ENCODE results near the gene EIF6.
"Not testable (repeated sequence)": the region's sequence is repeated elsewhere in the genome, so short reads cannot be mapped to it uniquely, and the experiment has no call there.

EIF6 gene

DNA sequence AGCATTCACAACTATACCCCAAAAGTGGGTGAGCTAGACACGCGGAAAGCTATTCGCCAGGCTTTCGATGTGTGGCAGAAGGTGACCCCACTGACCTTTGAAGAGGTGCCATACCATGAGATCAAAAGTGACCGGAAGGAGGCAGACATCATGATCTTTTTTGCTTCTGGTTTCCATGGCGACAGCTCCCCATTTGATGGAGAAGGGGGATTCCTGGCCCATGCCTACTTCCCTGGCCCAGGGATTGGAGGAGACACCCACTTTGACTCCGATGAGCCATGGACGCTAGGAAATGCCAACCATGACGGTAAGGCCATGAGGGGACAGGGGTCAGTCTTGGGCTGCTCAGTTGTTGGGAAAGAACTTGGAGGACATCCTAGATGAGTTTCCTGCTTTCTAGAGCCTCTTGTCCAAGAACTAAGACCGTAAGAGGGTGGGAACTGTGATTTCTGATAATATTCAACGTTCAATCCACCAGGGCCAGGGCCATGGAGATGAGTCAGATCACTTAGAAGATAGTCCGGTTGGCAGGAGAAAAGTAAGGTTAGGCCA, 30.0 kb downstream of the EIF6 start:
- DNase-seq (ENCODE audit: low read depth): no peak

- DNase-seq (ENCODE audit: low read depth): no peak
These were observed 31.6 kb downstream of the EIF6 start for GRCh38 chr20:35253010-35253409.

DNA sequence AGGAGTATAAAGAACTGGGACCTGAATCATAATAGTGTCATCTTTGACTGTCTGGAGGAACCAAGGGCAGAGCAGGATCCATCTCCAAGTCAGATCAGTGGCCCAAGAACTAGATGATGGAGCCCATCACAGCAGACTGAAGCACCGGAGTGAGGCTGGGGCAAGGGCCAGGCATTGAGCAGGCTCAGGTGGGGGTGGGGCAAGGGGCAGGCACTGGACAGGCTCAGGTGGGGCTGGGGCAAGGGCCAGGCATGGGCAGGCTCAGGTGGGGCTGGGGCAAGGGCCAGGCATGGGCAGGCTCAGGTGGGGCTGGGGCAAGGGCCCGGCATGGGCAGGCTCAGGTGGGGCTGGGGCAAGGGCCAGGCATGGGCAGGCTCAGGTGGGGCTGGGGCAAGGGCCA, 32.0 kb downstream of the EIF6 start:
- not testable (repeated sequence) for DNase-seq (ENCODE audit: low read depth)

GRCh38 chr20:35252037-35252461, 32.5 kb downstream of the EIF6 start:
- DNase-seq (ENCODE audit: low read depth): peak; percentile 41

GRCh38 chr20:35251613-35251940, 33.0 kb downstream of the EIF6 start:
- no peak for DNase-seq (ENCODE audit: low read depth)

- no peak for DNase-seq (ENCODE audit: low read depth)
These were observed 35.7 kb downstream of the EIF6 start for GRCh38 chr20:35248641-35249475.

DNA sequence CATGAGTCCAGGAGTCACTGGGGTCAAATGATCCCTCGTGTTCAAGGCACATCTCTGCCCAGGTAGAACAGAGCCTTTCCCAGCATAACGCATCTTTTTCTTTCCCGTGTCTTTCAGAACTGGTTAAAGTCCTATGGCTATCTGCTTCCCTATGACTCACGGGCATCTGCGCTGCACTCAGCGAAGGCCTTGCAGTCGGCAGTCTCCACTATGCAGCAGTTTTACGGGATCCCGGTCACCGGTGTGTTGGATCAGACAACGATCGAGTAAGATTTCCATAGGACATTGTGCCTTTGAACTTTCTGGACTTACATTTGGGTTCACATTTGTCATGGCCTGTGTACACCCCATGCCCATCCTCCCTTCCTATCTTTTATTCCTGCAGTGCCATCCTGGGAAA, 37.8 kb downstream of the EIF6 start:
- no peak for DNase-seq (ENCODE audit: low read depth)

- DNase-seq (ENCODE audit: low read depth): no peak
These were observed 40.6 kb downstream of the EIF6 start for GRCh38 chr20:35243986-35244385.

DNA sequence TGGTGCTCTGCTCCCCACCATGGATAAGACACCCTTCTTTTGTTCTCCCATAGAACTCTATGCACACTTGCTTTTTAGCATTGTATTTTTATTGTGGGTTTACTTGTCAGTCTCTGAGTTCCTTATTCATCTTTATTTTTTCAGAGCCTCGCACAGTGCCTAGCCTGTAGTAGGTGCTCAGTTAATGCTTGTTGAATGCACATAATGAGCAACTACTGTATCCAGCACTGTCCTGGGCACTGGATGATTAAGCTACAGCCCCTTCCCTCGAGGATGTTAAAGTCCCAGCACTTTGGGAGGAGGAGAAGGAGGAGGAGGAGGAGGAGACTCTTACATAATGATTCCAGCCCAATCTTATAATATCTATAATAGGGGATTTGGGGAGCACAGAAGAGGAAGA, 41.3 kb downstream of the EIF6 start:
- DNase-seq (ENCODE audit: low read depth): no peak

- no peak for DNase-seq (ENCODE audit: low read depth)
These were observed 43.7 kb downstream of the EIF6 start for GRCh38 chr20:35240811-35241293.

GRCh38 chr20:35240083-35240810, 44.3 kb downstream of the EIF6 start:
- no peak for DNase-seq (ENCODE audit: low read depth)

GRCh38 chr20:35238735-35239134, 45.8 kb downstream of the EIF6 start:
- DNase-seq (ENCODE audit: low read depth): no peak

GRCh38 chr20:35238170-35238569, 46.4 kb downstream of the EIF6 start:
- no peak for DNase-seq (ENCODE audit: low read depth)

DNA sequence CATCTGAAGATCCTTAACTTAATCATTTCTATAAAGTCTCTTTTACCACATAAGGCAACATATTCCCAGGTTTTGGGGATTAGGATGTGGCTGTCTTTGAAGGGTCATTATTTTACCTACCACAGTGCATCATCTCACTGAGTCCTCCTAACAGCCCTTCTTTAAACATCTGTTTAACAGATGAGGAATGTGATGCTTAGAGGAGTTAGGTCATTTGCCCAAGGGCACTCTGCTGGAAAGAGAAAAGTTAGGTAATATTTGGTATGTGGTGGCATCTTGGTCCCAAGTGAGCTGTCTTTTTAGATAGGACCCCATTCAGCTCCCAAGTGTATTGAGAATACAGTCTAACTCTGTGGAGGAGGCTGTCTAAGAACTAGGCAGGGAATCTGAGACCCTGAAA, 47.1 kb downstream of the EIF6 start:
- no peak for DNase-seq (ENCODE audit: low read depth)

DNA sequence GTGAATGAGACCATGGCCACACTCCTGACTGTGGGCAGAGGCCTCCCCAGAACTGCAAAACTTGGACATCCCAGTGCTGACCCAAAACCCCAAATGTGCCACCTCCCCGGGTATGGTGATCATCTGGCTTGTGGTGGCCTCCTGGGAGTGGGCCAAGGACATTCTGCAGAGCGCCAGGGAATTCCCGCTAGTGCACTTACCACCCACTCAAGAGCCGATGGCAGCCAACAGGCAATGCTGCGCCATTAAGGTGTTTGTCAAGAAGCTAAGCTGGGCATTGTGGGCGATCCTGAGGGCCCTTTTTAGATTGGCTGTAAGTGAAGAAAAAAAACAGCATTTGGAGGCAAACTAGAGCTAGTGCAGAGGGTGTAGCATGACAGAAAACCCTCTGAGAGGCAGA, 48.7 kb downstream of the EIF6 start:
- no peak for DNase-seq (ENCODE audit: low read depth)

DNA sequence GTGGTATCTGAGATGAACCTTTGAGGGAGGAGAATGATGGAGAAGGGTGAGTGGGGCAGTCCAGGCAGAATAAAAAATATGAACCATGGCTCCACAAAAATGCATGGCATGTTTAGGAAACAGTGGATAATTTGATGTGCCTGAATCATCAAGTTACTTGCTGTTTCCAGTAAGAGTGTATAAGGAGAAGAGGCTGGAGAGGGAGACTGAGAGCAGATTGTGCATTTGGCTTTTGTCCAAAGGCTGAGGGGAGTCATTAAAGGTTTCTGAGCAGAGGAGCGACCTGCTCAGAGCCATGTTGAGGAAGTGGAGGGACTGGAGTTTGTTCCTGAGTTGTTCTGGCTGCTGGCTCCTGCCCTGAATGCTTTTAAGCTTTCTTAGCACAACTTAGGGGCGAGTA, 52.0 kb downstream of the EIF6 start:
- no peak for DNase-seq (ENCODE audit: low read depth)

Measured in activated gamma-delta T cell treated with anti-CD3 and anti-CD28 coated beads, Interleukin-2, amount 50 U/mL, for 16 hours (primary cell).